DND-41 (cell line): ENCODE measurements around the gene NGLY1.

Experiments
- EZH2 ChIP-seq: IDR thresholded peaks from 3 replicates; pipeline ENCODE4 v1.6.1; 2012; ENCODE audit warnings: borderline replicate concordance, low read depth, mild to moderate bottlenecking, moderate library complexity, low read length, inconsistent platforms; ENCODE audit not compliant: severe bottlenecking
- TF ChIP-seq, protein P1 (sequence below): IDR thresholded peaks from 2 replicates; pipeline ENCODE4 v1.5.1; 2012; ENCODE audit warnings: borderline replicate concordance, low read length, moderate library complexity, mild to moderate bottlenecking; ENCODE audit not compliant: poor library complexity, severe bottlenecking; ENCODE audit errors: extremely low read depth

DNA sequence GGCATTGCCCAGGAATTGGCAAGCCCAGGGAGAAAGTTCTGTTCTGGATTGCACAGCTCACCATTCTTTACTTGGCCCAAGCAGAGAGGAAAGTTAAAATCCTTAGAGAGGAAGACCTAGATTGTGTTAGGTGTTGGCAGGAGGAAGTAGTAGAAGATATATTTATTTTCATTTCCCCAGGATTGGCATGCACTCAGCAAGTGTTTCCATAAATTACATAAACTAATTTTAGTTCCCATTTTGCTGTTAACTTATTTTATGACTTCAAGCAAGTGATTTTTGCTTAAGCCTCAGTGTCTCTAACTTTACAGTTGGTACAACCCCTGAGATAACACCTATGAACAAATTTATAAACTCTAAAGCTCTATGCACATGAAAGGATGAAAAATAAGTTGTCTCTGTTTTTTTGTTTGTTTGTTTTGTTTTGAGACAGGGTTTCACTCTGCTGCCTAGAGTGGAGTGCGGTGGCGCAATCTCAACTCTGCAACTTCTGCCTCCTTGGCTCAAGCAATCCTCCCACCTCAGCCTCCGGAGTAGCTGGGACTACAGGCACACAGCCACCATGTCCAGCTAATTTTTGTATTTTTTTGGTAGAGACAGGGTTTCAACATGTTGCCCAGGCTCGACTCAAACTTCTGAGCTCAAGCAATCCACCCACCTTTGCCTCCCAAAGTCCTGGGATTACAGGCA lies 87.4 kb downstream of the NGLY1 start:
- TF ChIP-seq, protein P1, sequence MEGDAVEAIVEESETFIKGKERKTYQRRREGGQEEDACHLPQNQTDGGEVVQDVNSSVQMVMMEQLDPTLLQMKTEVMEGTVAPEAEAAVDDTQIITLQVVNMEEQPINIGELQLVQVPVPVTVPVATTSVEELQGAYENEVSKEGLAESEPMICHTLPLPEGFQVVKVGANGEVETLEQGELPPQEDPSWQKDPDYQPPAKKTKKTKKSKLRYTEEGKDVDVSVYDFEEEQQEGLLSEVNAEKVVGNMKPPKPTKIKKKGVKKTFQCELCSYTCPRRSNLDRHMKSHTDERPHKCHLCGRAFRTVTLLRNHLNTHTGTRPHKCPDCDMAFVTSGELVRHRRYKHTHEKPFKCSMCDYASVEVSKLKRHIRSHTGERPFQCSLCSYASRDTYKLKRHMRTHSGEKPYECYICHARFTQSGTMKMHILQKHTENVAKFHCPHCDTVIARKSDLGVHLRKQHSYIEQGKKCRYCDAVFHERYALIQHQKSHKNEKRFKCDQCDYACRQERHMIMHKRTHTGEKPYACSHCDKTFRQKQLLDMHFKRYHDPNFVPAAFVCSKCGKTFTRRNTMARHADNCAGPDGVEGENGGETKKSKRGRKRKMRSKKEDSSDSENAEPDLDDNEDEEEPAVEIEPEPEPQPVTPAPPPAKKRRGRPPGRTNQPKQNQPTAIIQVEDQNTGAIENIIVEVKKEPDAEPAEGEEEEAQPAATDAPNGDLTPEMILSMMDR: no peak
- no peak for TF ChIP-seq EZH2
